K562 (cell line): ENCODE measurements around the gene SYK.

Experiments
- RCOR1 ChIP-seq, 2 experiments: IDR thresholded peaks; 2 replicates each; pipeline ENCODE4 v1.6.1; 2012; ENCODE audit warnings: low read depth in 2 of 2, low read length in 2 of 2, borderline replicate concordance in 1 of 2, improper control_type of control experiment in 1 of 2
- TF ChIP-seq, protein P1 (sequence below), 2 experiments: fragments of 200-800 bp in 1 of 2; sonication (Bioruptor generic) in 1 of 2; sonication (generic) in 1 of 2; formaldehyde crosslinking in 1 of 2; IDR thresholded peaks in 1 of 2; conservative IDR thresholded peaks in 1 of 2; 2 replicates each; pipeline versions ENCODE4 v1.5.0 to v1.6.1; 2016 to 2020; ENCODE audit warnings: missing compliant biosample characterization in 1 of 2, missing genetic modification characterization in 1 of 2, missing genetic modification reagents in 1 of 2
- TF ChIP-seq, protein P2 (sequence below): fragments of 450-650 bp; formaldehyde crosslinking; IDR thresholded peaks from 2 replicates; pipeline ENCODE4 v1.4.0; 2022; ENCODE audit warnings: missing genetic modification characterization
- TF ChIP-seq, protein P3 (sequence below), 3 experiments: IDR thresholded peaks in 2 of 3; conservative IDR thresholded peaks in 1 of 3; 2 replicates each; pipeline ENCODE4 v1.5.1; 2011 to 2012; ENCODE audit warnings: low read length in 3 of 3, mild to moderate bottlenecking in 3 of 3, control low read depth in 2 of 3, improper control_type of control experiment in 1 of 3, inconsistent platforms in 1 of 3, low read depth in 1 of 3, mixed read lengths in 1 of 3, moderate library complexity in 1 of 3; ENCODE audit not compliant: insufficient read depth in 2 of 3

DNA sequence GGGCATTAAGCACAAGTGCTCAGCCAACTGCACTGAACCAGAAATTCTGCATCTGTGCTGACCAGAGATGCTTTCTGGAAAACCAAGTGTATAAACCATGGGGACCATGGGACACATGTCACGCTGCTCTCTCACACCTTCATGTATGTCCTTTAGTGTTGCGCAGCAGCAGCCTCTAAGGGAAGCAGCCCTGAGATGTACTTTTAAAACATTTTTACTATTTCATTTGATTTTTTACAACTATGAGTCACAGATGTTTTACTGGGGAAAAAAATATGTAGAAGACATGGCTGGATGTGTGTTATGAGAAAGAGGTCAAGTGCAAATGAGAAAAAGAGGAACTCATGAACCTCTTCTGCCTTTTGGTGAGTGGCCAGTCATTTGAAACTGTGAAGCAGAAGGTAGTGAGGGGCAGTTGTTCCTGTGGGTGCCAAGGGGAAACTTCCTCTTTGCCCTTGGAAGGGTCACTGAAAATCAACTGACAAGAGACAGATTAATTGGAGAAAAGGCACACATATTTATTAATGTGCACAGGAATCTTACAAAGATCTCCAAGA lies 31.4 kb upstream of the SYK start:
- TF ChIP-seq, protein P1, sequence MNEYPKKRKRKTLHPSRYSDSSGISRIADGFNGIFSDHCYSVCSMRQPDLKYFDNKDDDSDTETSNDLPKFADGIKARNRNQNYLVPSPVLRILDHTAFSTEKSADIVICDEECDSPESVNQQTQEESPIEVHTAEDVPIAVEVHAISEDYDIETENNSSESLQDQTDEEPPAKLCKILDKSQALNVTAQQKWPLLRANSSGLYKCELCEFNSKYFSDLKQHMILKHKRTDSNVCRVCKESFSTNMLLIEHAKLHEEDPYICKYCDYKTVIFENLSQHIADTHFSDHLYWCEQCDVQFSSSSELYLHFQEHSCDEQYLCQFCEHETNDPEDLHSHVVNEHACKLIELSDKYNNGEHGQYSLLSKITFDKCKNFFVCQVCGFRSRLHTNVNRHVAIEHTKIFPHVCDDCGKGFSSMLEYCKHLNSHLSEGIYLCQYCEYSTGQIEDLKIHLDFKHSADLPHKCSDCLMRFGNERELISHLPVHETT (CRISPR knock-in tag; conservative IDR thresholded peaks at IDR 0.05 in 1 of 2, IDR thresholded peaks at IDR 0.05 in 1 of 2) = no peak
- TF ChIP-seq, protein P2, sequence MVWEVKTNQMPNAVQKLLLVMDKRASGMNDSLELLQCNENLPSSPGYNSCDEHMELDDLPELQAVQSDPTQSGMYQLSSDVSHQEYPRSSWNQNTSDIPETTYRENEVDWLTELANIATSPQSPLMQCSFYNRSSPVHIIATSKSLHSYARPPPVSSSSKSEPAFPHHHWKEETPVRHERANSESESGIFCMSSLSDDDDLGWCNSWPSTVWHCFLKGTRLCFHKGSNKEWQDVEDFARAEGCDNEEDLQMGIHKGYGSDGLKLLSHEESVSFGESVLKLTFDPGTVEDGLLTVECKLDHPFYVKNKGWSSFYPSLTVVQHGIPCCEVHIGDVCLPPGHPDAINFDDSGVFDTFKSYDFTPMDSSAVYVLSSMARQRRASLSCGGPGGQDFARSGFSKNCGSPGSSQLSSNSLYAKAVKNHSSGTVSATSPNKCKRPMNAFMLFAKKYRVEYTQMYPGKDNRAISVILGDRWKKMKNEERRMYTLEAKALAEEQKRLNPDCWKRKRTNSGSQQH (CRISPR knock-in tag) = no peak
- TF ChIP-seq, protein P3, sequence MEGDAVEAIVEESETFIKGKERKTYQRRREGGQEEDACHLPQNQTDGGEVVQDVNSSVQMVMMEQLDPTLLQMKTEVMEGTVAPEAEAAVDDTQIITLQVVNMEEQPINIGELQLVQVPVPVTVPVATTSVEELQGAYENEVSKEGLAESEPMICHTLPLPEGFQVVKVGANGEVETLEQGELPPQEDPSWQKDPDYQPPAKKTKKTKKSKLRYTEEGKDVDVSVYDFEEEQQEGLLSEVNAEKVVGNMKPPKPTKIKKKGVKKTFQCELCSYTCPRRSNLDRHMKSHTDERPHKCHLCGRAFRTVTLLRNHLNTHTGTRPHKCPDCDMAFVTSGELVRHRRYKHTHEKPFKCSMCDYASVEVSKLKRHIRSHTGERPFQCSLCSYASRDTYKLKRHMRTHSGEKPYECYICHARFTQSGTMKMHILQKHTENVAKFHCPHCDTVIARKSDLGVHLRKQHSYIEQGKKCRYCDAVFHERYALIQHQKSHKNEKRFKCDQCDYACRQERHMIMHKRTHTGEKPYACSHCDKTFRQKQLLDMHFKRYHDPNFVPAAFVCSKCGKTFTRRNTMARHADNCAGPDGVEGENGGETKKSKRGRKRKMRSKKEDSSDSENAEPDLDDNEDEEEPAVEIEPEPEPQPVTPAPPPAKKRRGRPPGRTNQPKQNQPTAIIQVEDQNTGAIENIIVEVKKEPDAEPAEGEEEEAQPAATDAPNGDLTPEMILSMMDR (IDR thresholded peaks at IDR 0.05 in 2 of 3, conservative IDR thresholded peaks at IDR 0.05 in 1 of 3; ENCODE audit: insufficient read depth in 2 of 3, low read depth in 1 of 3, low read length in 3 of 3) = no peak
- TF ChIP-seq RCOR1 (IDR thresholded peaks at IDR 0.05; ENCODE audit: borderline replicate concordance in 1 of 2, low read depth in 2 of 2, low read length in 2 of 2) = no peak
